ENCODE measurements around the gene SLC16A4. TPM values are rescaled to one million over a fixed set of nuclear protein-coding genes. Genes with fewer than 3 reads are reported as not detected.

Gene SLC16A4
- total RNA-seq, 1 experiment from 2014 or later, result 0.28 TPM

DNA sequence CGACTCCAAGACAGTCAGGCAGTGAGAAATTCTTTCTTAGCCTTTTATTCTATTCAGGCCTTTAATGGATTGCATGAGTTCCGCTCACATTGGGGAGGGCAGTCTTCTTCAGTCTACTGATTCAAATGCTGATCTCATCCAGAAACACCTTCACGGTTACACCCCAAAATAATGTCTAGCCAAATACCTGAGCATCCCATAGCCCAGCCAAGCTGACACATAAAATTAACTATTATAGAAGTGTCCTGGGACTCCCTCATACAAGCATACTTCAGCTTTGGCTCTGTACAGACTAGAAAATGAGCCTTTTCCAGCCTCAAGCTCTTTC, 3.6 kb upstream of the SLC16A4 start (continued):
- TF ChIP-seq, protein P1, sequence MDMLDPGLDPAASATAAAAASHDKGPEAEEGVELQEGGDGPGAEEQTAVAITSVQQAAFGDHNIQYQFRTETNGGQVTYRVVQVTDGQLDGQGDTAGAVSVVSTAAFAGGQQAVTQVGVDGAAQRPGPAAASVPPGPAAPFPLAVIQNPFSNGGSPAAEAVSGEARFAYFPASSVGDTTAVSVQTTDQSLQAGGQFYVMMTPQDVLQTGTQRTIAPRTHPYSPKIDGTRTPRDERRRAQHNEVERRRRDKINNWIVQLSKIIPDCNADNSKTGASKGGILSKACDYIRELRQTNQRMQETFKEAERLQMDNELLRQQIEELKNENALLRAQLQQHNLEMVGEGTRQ (CRISPR knock-in tag; IDR thresholded peaks at IDR 0.05), result no peak
- TF ChIP-seq GTF2I (CRISPR knock-in tag; conservative IDR thresholded peaks at IDR 0.05) (no peak), ARID4B (CRISPR knock-in tag; IDR thresholded peaks at IDR 0.05; ENCODE audit: borderline replicate concordance) (no peak)

- CTCF ChIA-PET, result interaction anchor here (1.4 to 2.8 kb wide), 2 partner anchors 67 to 102 kb away, joined by 6 to 7 read pairs; no protein-coding TSS in a partner anchor
- Mint-ChIP-seq H3K4me1 (peaks cover 18% of the 10 kb centered on the region), H3K36me3 (peaks cover 27% of the 10 kb centered on the region), H3K4me3 (no peak overlapping the region), H3K9me3 (0 out of 2 replicates have a peak, but pooled peaks cover 7% of the 10 kb centered on the region), H3K27ac (no peak overlapping the region), H3K27me3 (ENCODE audit: low read depth) (no peaks in the 10 kb centered on the region)
- DNase-seq (ENCODE audit: low spot score) (no peak), ATAC-seq (no peak)
- POLR2A ChIA-PET, result no interaction called here
- no peak for TF ChIP-seq ZNF416 (CRISPR knock-in tag; IDR thresholded peaks at IDR 0.05)
- no peak for TF ChIP-seq PREB (CRISPR knock-in tag; IDR thresholded peaks at IDR 0.05; ENCODE audit: borderline replicate concordance)
- TF ChIP-seq CREB1 (CRISPR knock-in tag; IDR thresholded peaks at IDR 0.05), result no peak
- no peak for TF ChIP-seq FOXJ3 (CRISPR knock-in tag; IDR thresholded peaks at IDR 0.05; ENCODE audit: borderline replicate concordance)
- TF ChIP-seq, protein P2, sequence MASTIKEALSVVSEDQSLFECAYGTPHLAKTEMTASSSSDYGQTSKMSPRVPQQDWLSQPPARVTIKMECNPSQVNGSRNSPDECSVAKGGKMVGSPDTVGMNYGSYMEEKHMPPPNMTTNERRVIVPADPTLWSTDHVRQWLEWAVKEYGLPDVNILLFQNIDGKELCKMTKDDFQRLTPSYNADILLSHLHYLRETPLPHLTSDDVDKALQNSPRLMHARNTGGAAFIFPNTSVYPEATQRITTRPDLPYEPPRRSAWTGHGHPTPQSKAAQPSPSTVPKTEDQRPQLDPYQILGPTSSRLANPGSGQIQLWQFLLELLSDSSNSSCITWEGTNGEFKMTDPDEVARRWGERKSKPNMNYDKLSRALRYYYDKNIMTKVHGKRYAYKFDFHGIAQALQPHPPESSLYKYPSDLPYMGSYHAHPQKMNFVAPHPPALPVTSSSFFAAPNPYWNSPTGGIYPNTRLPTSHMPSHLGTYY (CRISPR knock-in tag; IDR thresholded peaks at IDR 0.05), result no peak
- no peak for TF ChIP-seq RORB (CRISPR knock-in tag; IDR thresholded peaks at IDR 0.05)
- TF ChIP-seq HMGA2 (CRISPR knock-in tag; IDR thresholded peaks at IDR 0.05), result no peak
Observed at GRCh38 chr1:110393691-110394492, 3.1 kb upstream of the SLC16A4 start.

- TF ChIP-seq PREB (CRISPR knock-in tag; IDR thresholded peaks at IDR 0.05; ENCODE audit: borderline replicate concordance), result no peak
- Mint-ChIP-seq H3K27ac (no peak overlapping the region), H3K4me3 (no peak overlapping the region), H3K4me1 (peaks cover 18% of the 10 kb centered on the region), H3K9me3 (0 out of 2 replicates have a peak, but pooled peaks cover 7% of the 10 kb centered on the region), H3K27me3 (ENCODE audit: low read depth) (no peaks in the 10 kb centered on the region), H3K36me3 (peaks cover 22% of the 10 kb centered on the region)
- CTCF ChIA-PET, result interaction anchor here (1.2 to 2.8 kb wide), 3 partner anchors 67 to 196 kb away, joined by 3 to 7 read pairs (median 6); no protein-coding TSS in a partner anchor
- DNase-seq (ENCODE audit: low spot score), result no peak
- ATAC-seq, result no peak
- POLR2A ChIA-PET, result no interaction called here
Observed at GRCh38 chr1:110393286-110393685, 2.5 kb upstream of the SLC16A4 start.
